K562 (cell line): ENCODE results near the gene CPNE1. TPM values are rescaled to one million over a fixed set of nuclear protein-coding genes. Genes with fewer than 3 reads are reported as not detected.

ENCODE experiments used
- ATAC-seq: fragments of 200-7000 bp; cut with Tn5 transposase; 3 replicates; pipeline ENCODE4 v1.9.1; 2020; ENCODE audit warnings: moderate library complexity
- BruUV-seq: library from RNA; stranded (reverse); fragments of 400-500 nt; replicated peaks from 2 replicates; lab custom pipeline; 2021; lab: Mats Ljungman, UMichigan
- CTCF ChIA-PET: fragments of 300-600 bp; formaldehyde crosslinking; extraction: SDS; loops from one replicate; lab custom pipeline; 2021; ENCODE audit warnings: low intra/inter-chr PET ratio; lab: Yijun Ruan, JAX
- POLR2A ChIA-PET: fragments of 300-600, 350-650 bp; sonication (Branson Sonifier 250); formaldehyde crosslinking; extraction: SDS; loops from one replicate; lab custom pipeline; 2021; ENCODE audit warnings: antibody characterized with exemption, inconsistent platforms; lab: Yijun Ruan, JAX
- DNase-seq, 4 experiments: peaks; one replicate each; pipeline versions ENCODE4 v3.0.0 to v3.0.0-alpha.2; 2011 to 2018; ENCODE audit warnings: low spot score in 3 of 4, mixed read lengths in 3 of 4; ENCODE audit errors: extremely low read depth in 1 of 4
- FAIRE-seq: peaks from 2 replicates; lab custom pipeline; 2011; peaks lifted over from hg19 to GRCh38; lab: Jason Lieb, UNC
- H2AFZ ChIP-seq: 2 replicates; pipeline ENCODE4 v1.6.0; 2011; ENCODE audit warnings: low read depth, low read length, control low read depth, inconsistent platforms
- H3K27ac ChIP-seq: fragments of 200-600 bp; 3 replicates; pipeline ENCODE4 v1.8.0; 2011; ENCODE audit warnings: low read depth, mild to moderate bottlenecking, control low read depth, inconsistent platforms, low read length, moderate library complexity, mixed read lengths; ENCODE audit errors: extremely low read depth
- H3K27me3 ChIP-seq, 2 experiments: fragments of 300-600 bp in 1 of 2; 2 replicates in 1 of 2; 3 replicates in 1 of 2; pipeline versions ENCODE4 v1.6.0 to v1.8.0; 2011; ENCODE audit warnings: inconsistent platforms in 2 of 2, low read length in 2 of 2, mild to moderate bottlenecking in 1 of 2, mixed read lengths in 1 of 2, moderate library complexity in 1 of 2; ENCODE audit not compliant: control insufficient read depth in 2 of 2, insufficient read depth in 2 of 2
- H3K36me3 ChIP-seq: fragments of 300-600 bp; 3 replicates; pipeline ENCODE4 v1.8.0; 2011; ENCODE audit warnings: mild to moderate bottlenecking, low read length, inconsistent platforms; ENCODE audit not compliant: control insufficient read depth, insufficient read depth
- H3K4me1 ChIP-seq, 2 experiments: fragments of 200-600 bp in 1 of 2; replicated peaks in 1 of 2; 2 replicates in 1 of 2; 3 replicates in 1 of 2; pipeline versions ENCODE4 v1.5.1 to v1.8.0; 2011; ENCODE audit warnings: inconsistent platforms in 2 of 2, low read length in 2 of 2, mild to moderate bottlenecking in 1 of 2, mixed read lengths in 1 of 2, moderate library complexity in 1 of 2; ENCODE audit not compliant: control insufficient read depth in 2 of 2, insufficient read depth in 2 of 2
- H3K4me2 ChIP-seq: 2 replicates; pipeline ENCODE4 v1.6.1; 2011; ENCODE audit warnings: low read length, control low read depth, inconsistent platforms, mixed read lengths; ENCODE audit not compliant: insufficient read depth
- H3K4me3 ChIP-seq: fragments of 200-600 bp; sonication (generic), shearing (Covaris generic); 2 replicates; pipeline ENCODE4 v1.5.1; 2016; ENCODE audit warnings: control low read depth, inconsistent platforms
- H3K79me2 ChIP-seq: fragments of 200-600 bp; 3 replicates; pipeline ENCODE4 v1.8.0; 2011; ENCODE audit warnings: low read length, inconsistent platforms; ENCODE audit not compliant: control insufficient read depth, insufficient read depth
- H3K9ac ChIP-seq, 2 experiments: 2 replicates each; pipeline versions ENCODE4 v1.6.0 to v1.6.1; 2011; ENCODE audit warnings: low read depth in 2 of 2, low read length in 2 of 2, control low read depth in 1 of 2, inconsistent platforms in 1 of 2, mild to moderate bottlenecking in 1 of 2, mixed read lengths in 1 of 2; ENCODE audit not compliant: insufficient read depth in 1 of 2
- H3K9me1 ChIP-seq: one replicate; pipeline ENCODE4 v1.6.0; 2011; ENCODE audit warnings: inconsistent platforms, mild to moderate bottlenecking, low read length, moderate library complexity; ENCODE audit not compliant: control insufficient read depth, insufficient read depth
- H3K9me3 ChIP-seq: replicated peaks from 2 replicates; pipeline ENCODE4 v1.5.1; 2011; ENCODE audit warnings: low read depth, low read length, inconsistent platforms; ENCODE audit not compliant: control insufficient read depth, insufficient read depth
- H4K20me1 ChIP-seq: replicated peaks from 2 replicates; pipeline ENCODE4 v1.6.1; 2011; ENCODE audit warnings: low read length, inconsistent platforms, mixed read lengths; ENCODE audit not compliant: control insufficient read depth, insufficient read depth
- ARID1B ChIP-seq: fragments of 450-650 bp; IDR thresholded peaks from 2 replicates; pipeline ENCODE4 v1.6.1; 2016; ENCODE audit warnings: antibody characterized with exemption, mild to moderate bottlenecking, inconsistent platforms
- HINFP ChIP-seq: fragments of 450-650 bp; conservative IDR thresholded peaks from 2 replicates; pipeline ENCODE4 v1.6.1; 2016; ENCODE audit warnings: missing genetic modification characterization, low read depth, mild to moderate bottlenecking, control low read depth, missing compliant biosample characterization
- MEIS2 ChIP-seq: fragments of 450-650 bp; IDR thresholded peaks from 2 replicates; pipeline ENCODE4 v1.6.1; 2014; ENCODE audit warnings: mild to moderate bottlenecking; ENCODE audit not compliant: partially characterized antibody
- ZNF280A ChIP-seq: fragments of 450-650 bp; IDR thresholded peaks from 2 replicates; pipeline ENCODE4 v1.6.1; 2018; ENCODE audit warnings: mild to moderate bottlenecking, low read depth; ENCODE audit not compliant: partially characterized antibody
- WGBS: fragments of 100-300 bp; shearing (Covaris generic); methylation state at CpG from one replicate; pipeline ENCODE4 v1.1.6; 2016; ENCODE audit warnings: low coverage, mixed read lengths; ENCODE audit not compliant: insufficient coverage; ENCODE audit errors: missing lambda C conversion rate; 5-methylcytosine and 5-hydroxymethylcytosine counted together
- in situ Hi-C: fragments of 300-500 bp; cut with MboI; formaldehyde crosslinking; loops from 4 replicates; pipeline ENCODE4 v1.15.0; 2018; ENCODE audit warnings: inconsistent platforms, mixed read lengths
- intact Hi-C: fragments of 100-400 bp; cut with micrococcal nuclease; formaldehyde crosslinking; loops from 2 replicates; pipeline ENCODE4 v1.14.2; 2022
- polyA plus RNA-seq, 8 experiments: library from polyadenylated mRNA; depleted of rRNA in 4 of 8; stranded (reverse) in 5 of 8; unstranded in 3 of 8; fragments of >200 nt; fragmentation: Nextera tagmentation in 2 of 8; fragmentation: Illumina TruSeq in 1 of 8; extraction: Ambion mirVana in 2 of 8; extraction: Trizol in 1 of 8; gene quantifications; 2 replicates each; pipeline versions ENCODE4 v1.2.1 to v1.2.3, GENCODE V29; 2011 to 2014; ENCODE audit warnings: inconsistent platforms in 1 of 8, missing spikeins in 1 of 8
- total RNA-seq, 7 experiments: library from RNA; depleted of rRNA in 6 of 7; stranded (reverse); fragments of >200 nt in 6 of 7; fragmentation: Illumina TruSeq in 2 of 7; extraction: Trizol in 2 of 7; gene quantifications; 2 replicates each; pipeline versions ENCODE4 v1.2.1 to v1.2.3, GENCODE V29; 2011 to 2021; ENCODE audit warnings: low replicate concordance in 1 of 7

The CPNE1 gene
- total and polyA plus RNA-seq, 9 of the 15 experiments (the other 6 are each of a cell fraction or from before 2014, with no cell fraction given), result 42.1 to 102 (median 56.0) TPM

- Histone ChIP-seq H3K9me1 (no peaks in the 10 kb centered on the region), H3K4me3 (no peak overlapping the region), H3K4me1 (peaks cover 0 to 2% of the 10 kb centered on the region in 2 experiments; a peak in 1 of 5 replicates), H3K27ac (no peak overlapping the region), H3K9ac (no peak overlapping the region), H3K79me2 (peaks cover 52% of the 10 kb centered on the region; the same call in 2 of the 3 replicates), H4K20me1 (peaks cover 4% of the 10 kb centered on the region), H2AFZ (no peak overlapping the region), H3K9me3 (no peaks in the 10 kb centered on the region), H3K4me2 (no peak overlapping the region), H3K27me3 (no peaks in the 10 kb centered on the region), H3K36me3 (no peaks in the 10 kb centered on the region)
- CTCF ChIA-PET, result no interaction called here
- ATAC-seq, result peak; percentile 54
- intact Hi-C loops, result no loop called here
- no TSS peak for BruUV-seq
- no peak for FAIRE-seq
- TF ChIP-seq ARID1B (peak; percentile 31; the same call in 1 of the 2 replicates), MEIS2 (peak; percentile 49), HINFP (tag) (no peak), ZNF280A (no peak)
- DNase-seq, result peak in 1 of 4 experiments; percentile 35
- 19% methylated on average over 3 of the region's 3 CpGs for WGBS
- in situ Hi-C loops, result no loop called here
- POLR2A ChIA-PET, result interaction anchor here (0.6 to 2.7 kb wide), 4 partner anchors 9 to 110 kb away, joined by 3 to 11 read pairs (median 7); no protein-coding TSS in a partner anchor
Observed at GRCh38 chr20:35640724-35641123, 24.0 kb downstream of the CPNE1 start.
